Measurements from ENCODE around the gene EEPD1.
"Not testable (repeated sequence)": the region's sequence is repeated elsewhere in the genome, so short reads cannot be mapped to it uniquely, and the experiment has no call there.

DNA sequence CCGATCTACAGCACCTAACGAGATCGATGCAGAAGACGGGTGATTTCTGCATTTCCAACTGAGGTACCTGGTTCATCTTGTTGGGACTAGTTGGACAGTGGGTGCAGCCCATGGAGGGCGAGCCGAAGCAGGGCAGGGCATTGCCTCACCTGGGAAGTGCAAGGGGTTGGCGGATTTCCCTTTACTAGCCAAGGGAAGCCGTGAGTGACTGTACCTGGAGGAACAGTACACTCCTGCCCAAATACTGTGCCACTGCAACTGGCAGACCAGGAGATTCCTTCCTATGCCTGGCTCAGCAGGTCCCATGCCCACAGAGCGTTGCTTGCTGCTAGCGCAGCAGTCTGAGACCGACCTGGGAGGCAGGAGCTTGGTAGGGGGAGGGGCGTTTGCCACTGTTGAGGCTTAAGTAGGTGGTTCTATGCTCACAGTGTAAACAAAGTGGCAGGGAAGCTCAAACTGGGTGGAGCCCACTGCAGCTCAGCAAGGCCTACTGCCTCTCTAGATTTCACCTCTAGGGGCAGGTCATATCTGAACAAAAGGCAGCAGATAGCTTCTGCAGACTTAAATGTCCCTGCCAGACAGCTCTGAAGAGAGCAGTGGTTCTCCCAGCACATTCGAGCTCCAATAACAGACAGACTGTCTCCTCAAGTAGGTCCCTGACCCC lies 32.9 kb upstream of the EEPD1 start:
- TF ChIP-seq, protein P1, sequence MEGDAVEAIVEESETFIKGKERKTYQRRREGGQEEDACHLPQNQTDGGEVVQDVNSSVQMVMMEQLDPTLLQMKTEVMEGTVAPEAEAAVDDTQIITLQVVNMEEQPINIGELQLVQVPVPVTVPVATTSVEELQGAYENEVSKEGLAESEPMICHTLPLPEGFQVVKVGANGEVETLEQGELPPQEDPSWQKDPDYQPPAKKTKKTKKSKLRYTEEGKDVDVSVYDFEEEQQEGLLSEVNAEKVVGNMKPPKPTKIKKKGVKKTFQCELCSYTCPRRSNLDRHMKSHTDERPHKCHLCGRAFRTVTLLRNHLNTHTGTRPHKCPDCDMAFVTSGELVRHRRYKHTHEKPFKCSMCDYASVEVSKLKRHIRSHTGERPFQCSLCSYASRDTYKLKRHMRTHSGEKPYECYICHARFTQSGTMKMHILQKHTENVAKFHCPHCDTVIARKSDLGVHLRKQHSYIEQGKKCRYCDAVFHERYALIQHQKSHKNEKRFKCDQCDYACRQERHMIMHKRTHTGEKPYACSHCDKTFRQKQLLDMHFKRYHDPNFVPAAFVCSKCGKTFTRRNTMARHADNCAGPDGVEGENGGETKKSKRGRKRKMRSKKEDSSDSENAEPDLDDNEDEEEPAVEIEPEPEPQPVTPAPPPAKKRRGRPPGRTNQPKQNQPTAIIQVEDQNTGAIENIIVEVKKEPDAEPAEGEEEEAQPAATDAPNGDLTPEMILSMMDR (IDR thresholded peaks at IDR 0.05 in 8 of 11, conservative IDR thresholded peaks at IDR 0.05 in 3 of 11) = not testable (repeated sequence)
- TF ChIP-seq POLR2A (IDR thresholded peaks at IDR 0.05) = not testable (repeated sequence)

Measured in spleen (tissue), 7 donors.